Type B pancreatic cell (in vitro differentiated cells): Measurements from ENCODE around the gene TIFAB. TPM values are rescaled to one million over a fixed set of nuclear protein-coding genes. Genes with fewer than 3 reads are reported as not detected.

Experiments used
- DNase-seq: peaks from one replicate; pipeline ENCODE4 v3.0.0; 2021; ENCODE audit warnings: mixed read lengths; ENCODE audit not compliant: unreplicated experiment; ENCODE audit errors: extremely low spot score
- H3K27ac Mint-ChIP-seq: 2 replicates; pipeline ENCODE4 v1.8.0; 2021; ENCODE audit warnings: mild to moderate bottlenecking, mixed read lengths
- H3K27me3 Mint-ChIP-seq: 2 replicates; pipeline ENCODE4 v1.8.0; 2021; ENCODE audit warnings: mixed read lengths
- H3K36me3 Mint-ChIP-seq: 2 replicates; pipeline ENCODE4 v1.8.0; 2021; ENCODE audit warnings: mixed read lengths
- H3K4me1 Mint-ChIP-seq: one replicate; pipeline ENCODE4 v1.8.0; 2021; ENCODE audit warnings: mixed read lengths; ENCODE audit not compliant: unreplicated experiment
- H3K4me3 Mint-ChIP-seq: 2 replicates; pipeline ENCODE4 v1.8.0; 2021; ENCODE audit warnings: mild to moderate bottlenecking, mixed read lengths
- H3K9me3 Mint-ChIP-seq: 2 replicates; pipeline ENCODE4 v1.8.0; 2021; ENCODE audit warnings: mixed read lengths
- total RNA-seq: library from RNA; stranded (reverse); gene quantifications from 2 replicates; pipeline ENCODE4 v1.2.1, GENCODE V29; 2021; ENCODE audit warnings: low replicate concordance
- TF ChIP-seq, protein P1 (sequence below): fragments of 200-600 bp; sonication (generic); conservative IDR thresholded peaks from 2 replicates; pipeline ENCODE4 v1.5.0; 2021; ENCODE audit warnings: antibody characterized with exemption, mild to moderate bottlenecking

TIFAB gene
- total RNA-seq, 1 donor from 2014 or later = not detected

DNA sequence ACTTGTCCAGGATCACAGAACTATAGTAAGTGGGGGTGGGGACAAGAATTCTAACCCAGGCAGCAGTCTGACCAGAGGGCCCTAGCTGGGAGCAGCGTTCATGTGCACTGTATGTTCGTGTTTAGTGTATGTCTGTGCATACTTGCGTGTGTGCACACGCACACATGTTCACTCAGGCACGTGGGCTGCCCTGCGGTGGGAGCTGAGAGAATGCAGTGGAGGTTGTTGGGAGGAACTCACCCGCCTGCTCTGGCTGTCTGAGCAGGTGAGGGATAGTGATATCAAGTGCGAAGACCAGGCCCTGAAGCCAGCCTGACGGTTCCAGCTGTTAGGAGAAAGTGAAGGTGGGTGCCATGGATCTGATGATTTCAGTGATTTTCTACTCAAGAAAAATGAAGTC lies 5.9 kb downstream of the TIFAB start:
- Mint-ChIP-seq H3K27me3 (peaks cover 26% of the 10 kb centered on the region), H3K4me1 (peaks cover 32% of the 10 kb centered on the region), H3K4me3 (no peak overlapping the region), H3K36me3 (peaks cover 1% of the 10 kb centered on the region), H3K9me3 (no peaks in the 10 kb centered on the region), H3K27ac (no peak overlapping the region)
- TF ChIP-seq, protein P1, sequence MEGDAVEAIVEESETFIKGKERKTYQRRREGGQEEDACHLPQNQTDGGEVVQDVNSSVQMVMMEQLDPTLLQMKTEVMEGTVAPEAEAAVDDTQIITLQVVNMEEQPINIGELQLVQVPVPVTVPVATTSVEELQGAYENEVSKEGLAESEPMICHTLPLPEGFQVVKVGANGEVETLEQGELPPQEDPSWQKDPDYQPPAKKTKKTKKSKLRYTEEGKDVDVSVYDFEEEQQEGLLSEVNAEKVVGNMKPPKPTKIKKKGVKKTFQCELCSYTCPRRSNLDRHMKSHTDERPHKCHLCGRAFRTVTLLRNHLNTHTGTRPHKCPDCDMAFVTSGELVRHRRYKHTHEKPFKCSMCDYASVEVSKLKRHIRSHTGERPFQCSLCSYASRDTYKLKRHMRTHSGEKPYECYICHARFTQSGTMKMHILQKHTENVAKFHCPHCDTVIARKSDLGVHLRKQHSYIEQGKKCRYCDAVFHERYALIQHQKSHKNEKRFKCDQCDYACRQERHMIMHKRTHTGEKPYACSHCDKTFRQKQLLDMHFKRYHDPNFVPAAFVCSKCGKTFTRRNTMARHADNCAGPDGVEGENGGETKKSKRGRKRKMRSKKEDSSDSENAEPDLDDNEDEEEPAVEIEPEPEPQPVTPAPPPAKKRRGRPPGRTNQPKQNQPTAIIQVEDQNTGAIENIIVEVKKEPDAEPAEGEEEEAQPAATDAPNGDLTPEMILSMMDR = no peak
- DNase-seq = peak; percentile 29

DNA sequence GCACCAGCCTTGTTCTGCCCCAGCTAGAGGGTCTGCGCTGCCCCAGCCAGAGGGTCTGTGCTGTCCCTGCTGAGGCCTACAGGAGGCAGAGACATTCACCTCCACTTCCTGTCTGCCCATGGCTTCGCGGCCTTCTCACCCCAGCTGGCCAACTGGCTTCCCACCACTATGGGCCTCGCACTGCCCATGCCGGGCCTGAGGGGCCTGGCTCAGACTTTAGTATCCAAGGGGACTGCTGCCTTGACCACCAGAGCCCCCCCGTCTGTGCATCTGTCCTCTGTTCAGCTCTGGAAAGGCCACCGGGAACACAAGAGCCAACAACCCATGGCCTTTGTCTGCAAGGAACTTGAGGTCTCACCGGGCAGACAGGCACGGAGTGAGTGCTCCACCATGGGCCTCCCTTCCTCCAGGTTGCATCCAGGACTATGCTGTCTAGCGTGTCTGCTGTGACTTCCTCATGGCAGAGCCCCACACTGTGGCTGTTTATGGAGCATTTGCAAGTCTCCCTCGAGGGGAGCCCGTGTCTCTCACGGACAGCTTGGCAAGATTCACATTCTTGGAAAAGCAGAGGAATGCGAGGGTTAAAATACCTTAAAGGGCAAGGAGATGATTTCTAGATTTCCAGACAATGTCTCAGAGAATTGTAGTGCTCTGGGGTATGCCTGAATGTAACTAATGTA lies 6.7 kb downstream of the TIFAB start:
- no peak overlapping the region for H3K27ac Mint-ChIP-seq
- no peaks in the 10 kb centered on the region for H3K9me3 Mint-ChIP-seq
- peak; percentile 51 for DNase-seq
- H3K27me3 Mint-ChIP-seq = peaks cover 23% of the 10 kb centered on the region
- no peak overlapping the region for H3K4me3 Mint-ChIP-seq
- H3K4me1 Mint-ChIP-seq = peaks cover 39% of the 10 kb centered on the region
- H3K36me3 Mint-ChIP-seq = peaks cover 4% of the 10 kb centered on the region
- TF ChIP-seq, protein P1 = no peak

DNA sequence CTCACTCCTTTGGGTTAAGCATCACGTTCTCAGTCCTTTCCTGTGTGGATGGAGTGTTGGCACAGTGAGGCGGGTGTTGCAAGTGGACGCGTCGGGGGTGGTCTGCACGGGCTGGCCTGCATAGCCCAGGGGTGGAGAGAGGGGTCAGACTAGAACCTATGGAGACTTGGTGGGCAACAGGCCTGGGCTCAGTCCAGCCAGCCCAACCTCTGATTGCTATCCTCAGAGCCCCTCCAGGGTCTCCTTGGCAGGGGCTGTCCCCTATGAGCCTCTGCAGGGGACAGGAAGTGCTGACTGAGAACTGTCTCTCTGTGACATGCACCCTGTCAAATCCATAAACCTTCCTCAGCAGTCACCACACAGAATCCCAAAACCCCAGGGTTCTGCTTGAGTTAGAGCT lies 7.3 kb downstream of the TIFAB start:
- H3K4me3 Mint-ChIP-seq = no peak overlapping the region
- no peak overlapping the region for H3K27ac Mint-ChIP-seq
- peak; percentile 29 for DNase-seq
- peaks cover 4% of the 10 kb centered on the region for H3K36me3 Mint-ChIP-seq
- no peaks in the 10 kb centered on the region for H3K9me3 Mint-ChIP-seq
- TF ChIP-seq, protein P1 = no peak
- H3K27me3 Mint-ChIP-seq = peaks cover 18% of the 10 kb centered on the region
- H3K4me1 Mint-ChIP-seq = peaks cover 40% of the 10 kb centered on the region

DNA sequence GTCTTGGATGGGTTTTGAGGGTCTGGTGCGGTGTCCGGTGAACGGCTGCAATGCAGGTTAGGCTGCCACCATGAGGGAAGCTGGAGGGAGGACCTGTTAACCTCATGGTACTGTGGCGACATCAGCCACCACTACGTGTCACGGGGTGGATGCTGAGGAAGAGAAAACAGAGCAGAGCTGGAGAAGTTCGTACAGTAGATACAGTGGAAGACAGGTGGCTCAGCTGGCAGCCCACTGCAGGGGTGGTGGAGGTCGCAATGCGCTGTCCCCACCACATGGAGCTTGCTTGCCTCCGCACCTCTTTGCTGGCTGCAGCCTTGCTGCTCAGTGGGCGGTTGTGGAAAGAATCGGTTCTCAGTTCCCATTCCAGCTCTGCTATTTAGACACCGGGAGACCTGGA lies 7.8 kb downstream of the TIFAB start:
- peaks cover 18% of the 10 kb centered on the region for H3K27me3 Mint-ChIP-seq
- peaks cover 4% of the 10 kb centered on the region for H3K36me3 Mint-ChIP-seq
- no peak overlapping the region for H3K4me3 Mint-ChIP-seq
- DNase-seq = peak; percentile 42
- H3K9me3 Mint-ChIP-seq = no peaks in the 10 kb centered on the region
- H3K4me1 Mint-ChIP-seq = peaks cover 40% of the 10 kb centered on the region
- TF ChIP-seq, protein P1 = no peak
- H3K27ac Mint-ChIP-seq = no peak overlapping the region

DNA sequence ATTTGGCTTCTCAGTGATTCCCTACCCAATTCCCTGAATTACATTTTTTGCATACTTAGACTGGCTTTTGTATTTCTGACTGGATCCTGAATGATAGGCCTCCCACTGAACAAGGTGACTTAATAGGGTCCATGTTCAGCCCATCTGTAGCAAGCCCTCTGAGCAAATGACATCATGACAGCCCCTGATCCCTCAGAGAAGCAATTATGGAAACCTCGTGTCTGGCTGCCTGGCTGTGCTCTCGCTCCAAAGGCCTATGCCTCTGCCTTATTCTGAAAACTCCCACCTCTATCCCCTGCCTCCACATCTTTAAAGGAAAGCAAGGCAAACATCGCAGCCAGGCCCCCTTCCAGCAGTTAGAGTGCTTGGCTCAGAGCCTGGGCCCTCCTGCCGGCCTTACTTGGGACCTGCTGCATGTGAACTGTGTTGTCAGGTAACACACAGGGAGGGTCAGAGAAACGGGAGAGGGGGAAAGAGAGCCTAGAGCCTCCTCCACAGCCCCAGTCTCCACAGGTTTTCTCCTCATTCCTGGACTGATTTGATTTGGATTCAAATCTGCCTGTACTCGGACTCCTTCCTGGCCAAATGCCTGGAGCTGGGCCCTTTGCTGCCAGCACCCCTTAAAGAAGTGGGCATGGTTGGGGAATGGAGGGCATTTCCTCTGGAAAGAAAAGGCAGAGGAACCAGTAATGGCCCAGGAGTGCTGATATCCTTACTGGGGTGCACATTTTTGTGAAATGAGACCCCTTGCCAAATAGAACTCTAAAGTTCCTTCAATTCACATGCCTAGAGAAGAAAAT lies 8.8 kb downstream of the TIFAB start:
- peak overlapping the region; percentile 28 for H3K4me3 Mint-ChIP-seq
- peaks cover 4% of the 10 kb centered on the region for H3K36me3 Mint-ChIP-seq
- peaks cover 40% of the 10 kb centered on the region for H3K4me1 Mint-ChIP-seq
- H3K9me3 Mint-ChIP-seq = no peaks in the 10 kb centered on the region
- TF ChIP-seq, protein P1 = no peak
- H3K27me3 Mint-ChIP-seq = peaks cover 15% of the 10 kb centered on the region
- peak; percentile 59 for DNase-seq
- peak overlapping the region; percentile 2 for H3K27ac Mint-ChIP-seq
